OCI-LY1 (cell line): ENCODE results near the gene STK24.

ENCODE experiments used
- CTCF ChIP-seq: fragments of 200-600 bp; sonication (generic), shearing (Covaris generic); IDR thresholded peaks from 2 replicates; pipeline ENCODE4 v1.5.1; 2017; ENCODE audit warnings: mild to moderate bottlenecking, antibody characterized with exemption, low read length, moderate library complexity, mixed read lengths
- EZH2 ChIP-seq: fragments of 200-600 bp; sonication (generic), shearing (Covaris generic); IDR thresholded peaks from 2 replicates; pipeline ENCODE4 v1.8.0; 2017; ENCODE audit warnings: borderline replicate concordance, mixed run types, mild to moderate bottlenecking, antibody characterized with exemption, low read length, moderate library complexity, mixed read lengths

GRCh38 chr13:98451676-98452470 lies 125.0 kb downstream of the STK24 start:
- no peak for TF ChIP-seq CTCF
- TF ChIP-seq EZH2 = no peak
